Astrocyte of the cerebellum (primary cell): ENCODE measurements around the gene KIRREL2.
"Not testable (repeated sequence)": the region's sequence is repeated elsewhere in the genome, so short reads cannot be mapped to it uniquely, and the experiment has no call there.

ENCODE experiments used
- DNase-seq: peaks from one replicate; pipeline ENCODE4 v3.0.0-alpha.2; 2011; ENCODE audit warnings: low read depth
- H3K4me3 ChIP-seq: 2 replicates; pipeline ENCODE4 v1.5.1; 2011; ENCODE audit warnings: mild to moderate bottlenecking, low read depth, low read length, moderate library complexity
- CTCF ChIP-seq: IDR thresholded peaks from 2 replicates; pipeline ENCODE4 v1.5.1; 2012; ENCODE audit warnings: low read length, low read depth, moderate library complexity, mild to moderate bottlenecking; ENCODE audit errors: missing control alignments
- in situ Hi-C: cut with HindIII; loops from 2 replicates; pipeline ENCODE4 v1.10.0; 2017; ENCODE audit warnings: low sequenced_read_pairs

KIRREL2 gene

GRCh38 chr19:35833972-35834371 is 22.7 kb upstream of the KIRREL2 start:
- TF ChIP-seq CTCF, result no peak
- in situ Hi-C loops, result no loop called here
- DNase-seq, result no peak
- no peak overlapping the region for H3K4me3 ChIP-seq

DNA sequence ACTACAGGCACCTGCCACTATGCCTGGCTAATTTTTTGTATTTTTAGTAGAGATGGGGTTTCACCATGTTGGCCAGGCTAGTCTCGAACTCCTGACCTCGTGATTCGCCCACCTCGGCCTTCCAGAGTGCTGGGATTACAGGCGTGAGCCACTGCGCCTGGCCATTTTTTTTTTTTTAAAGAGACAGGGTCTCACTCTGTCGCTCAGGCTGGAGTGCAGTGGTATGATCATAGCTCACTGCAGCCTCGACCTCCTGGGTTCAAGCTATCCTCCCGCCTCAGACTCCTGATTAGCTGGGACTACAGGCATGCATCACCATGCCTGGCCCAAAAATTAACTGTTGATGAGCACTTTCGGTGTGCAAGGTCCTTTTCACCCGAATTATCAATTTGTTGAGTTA is 20.6 kb upstream of the KIRREL2 start:
- in situ Hi-C loops, result loop anchor here (5.0 kb wide), 1 partner anchor 171 kb away; the partner anchor contains the start of gene SYNE4
- not testable (repeated sequence) for H3K4me3 ChIP-seq, DNase-seq

GRCh38 chr19:35841961-35842595 is 14.6 kb upstream of the KIRREL2 start:
- in situ Hi-C loops, result no loop called here
- H3K4me3 ChIP-seq, result no peak overlapping the region
- no peak for TF ChIP-seq CTCF
- DNase-seq, result no peak

DNA sequence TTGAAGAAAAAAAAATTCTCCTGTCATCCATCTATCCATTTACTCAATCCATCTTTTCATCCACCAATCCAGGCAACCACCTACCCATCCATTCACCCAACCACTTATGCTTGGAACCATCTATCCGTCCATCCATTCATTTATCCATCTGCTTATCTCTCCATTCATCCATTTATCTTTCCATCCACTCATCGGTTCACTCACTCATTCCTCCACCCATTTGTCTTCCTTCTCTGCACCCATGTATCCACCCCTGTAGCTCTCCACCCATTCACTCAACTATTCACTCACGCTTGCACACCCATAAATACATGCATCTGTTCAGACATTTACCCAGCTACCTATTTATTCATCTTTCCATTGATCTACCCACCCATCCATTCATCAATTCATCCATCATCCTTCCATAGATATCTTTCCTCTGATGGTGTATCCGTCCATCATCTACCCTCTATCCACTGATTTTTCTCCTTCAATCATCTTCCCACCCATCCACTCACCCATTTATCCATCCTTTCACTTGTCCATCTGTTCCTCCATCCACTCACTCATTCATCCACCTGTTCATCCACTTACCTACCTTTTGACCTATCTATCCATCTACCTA is 13.9 kb upstream of the KIRREL2 start:
- no peak for TF ChIP-seq CTCF
- no peak for DNase-seq
- no peak overlapping the region for H3K4me3 ChIP-seq
- in situ Hi-C loops, result no loop called here

DNA sequence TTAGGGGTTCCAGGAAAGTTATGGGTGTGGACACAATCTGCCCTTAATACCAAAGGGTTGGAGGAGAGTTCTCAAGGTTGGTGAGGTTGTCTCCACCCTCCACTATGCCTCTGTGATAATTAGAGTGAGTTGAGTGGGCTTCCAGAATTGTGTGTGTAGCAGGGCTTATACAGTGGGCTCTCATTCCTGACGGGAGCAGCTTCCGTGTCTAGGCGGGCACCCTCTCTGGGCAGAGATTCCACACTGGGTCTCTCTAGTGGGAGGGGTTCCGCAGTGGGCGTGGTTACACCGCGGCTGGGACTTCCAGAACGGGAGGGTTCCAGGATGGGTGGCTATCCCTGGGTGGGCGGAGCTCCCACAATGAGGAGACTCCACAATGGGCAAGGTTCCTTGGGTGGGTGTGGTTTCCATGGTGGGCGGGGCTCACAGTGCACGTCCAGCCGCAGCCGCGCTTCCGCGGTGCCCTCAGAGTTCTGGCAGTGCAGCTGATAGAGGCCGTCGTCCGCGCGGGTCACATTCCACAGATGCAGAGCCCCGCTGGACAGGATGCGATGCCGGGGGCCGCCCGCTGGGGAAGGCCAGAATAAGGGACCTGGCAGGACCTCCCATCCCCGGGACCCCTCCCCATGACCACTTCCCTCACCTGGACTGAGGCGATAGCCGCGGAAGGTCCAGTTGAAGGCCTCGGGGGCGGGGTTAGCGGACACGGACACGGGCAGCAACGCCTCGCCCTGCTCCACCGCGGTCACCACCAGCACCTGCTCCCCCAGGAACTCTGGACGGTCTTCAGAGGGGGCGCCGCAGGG is 12.8 kb upstream of the KIRREL2 start:
- TF ChIP-seq CTCF, result no peak
- in situ Hi-C loops, result no loop called here
- no peak for DNase-seq
- H3K4me3 ChIP-seq, result no peak overlapping the region

GRCh38 chr19:35844482-35845214 is 12.1 kb upstream of the KIRREL2 start:
- no peak overlapping the region for H3K4me3 ChIP-seq
- TF ChIP-seq CTCF, result no peak
- no peak for DNase-seq
- in situ Hi-C loops, result no loop called here
